Mesothelial cell of epicardium (in vitro differentiated cells): ENCODE measurements around the gene APMAP. TPM values are rescaled to one million over a fixed set of nuclear protein-coding genes. Genes with fewer than 3 reads are reported as not detected.

Source experiments
- DNase-seq, 2 experiments: peaks; one replicate each; pipeline ENCODE4 v3.0.0; 2021; ENCODE audit warnings: low spot score in 2 of 2; ENCODE audit not compliant: unreplicated experiment in 2 of 2
- H3K27ac Mint-ChIP-seq: 2 replicates; pipeline ENCODE4 v1.8.0; 2021; ENCODE audit warnings: mixed read lengths
- H3K27me3 Mint-ChIP-seq: 2 replicates; pipeline ENCODE4 v1.8.0; 2021; ENCODE audit warnings: low read depth, mixed read lengths
- H3K36me3 Mint-ChIP-seq: 2 replicates; pipeline ENCODE4 v1.8.0; 2021; ENCODE audit warnings: mixed read lengths
- H3K4me1 Mint-ChIP-seq: 2 replicates; pipeline ENCODE4 v1.8.0; 2021; ENCODE audit warnings: mixed read lengths
- H3K4me3 Mint-ChIP-seq: 2 replicates; pipeline ENCODE4 v1.8.0; 2021; ENCODE audit warnings: mild to moderate bottlenecking, moderate library complexity, mixed read lengths
- H3K9me3 Mint-ChIP-seq: 2 replicates; pipeline ENCODE4 v1.8.0; 2021; ENCODE audit warnings: mixed read lengths
- total RNA-seq: library from RNA; stranded (reverse); gene quantifications from 3 replicates; pipeline ENCODE4 v1.2.1, GENCODE V29; 2021
- TF ChIP-seq, protein P1 (sequence below): fragments of 200-600 bp; sonication (generic); IDR thresholded peaks from one replicate; pipeline ENCODE4 v1.5.0; 2021; ENCODE audit warnings: antibody characterized with exemption; ENCODE audit not compliant: unreplicated experiment

APMAP gene
- total RNA-seq, 1 donor from 2014 or later, result 77.4 TPM

GRCh38 chr20:24960302-24960801 is 32.2 kb downstream of the APMAP start:
- H3K27ac Mint-ChIP-seq, result no peak overlapping the region
- no peak overlapping the region for H3K4me3 Mint-ChIP-seq
- no peak for DNase-seq
- no peaks in the 10 kb centered on the region for H3K9me3 Mint-ChIP-seq
- TF ChIP-seq, protein P1, sequence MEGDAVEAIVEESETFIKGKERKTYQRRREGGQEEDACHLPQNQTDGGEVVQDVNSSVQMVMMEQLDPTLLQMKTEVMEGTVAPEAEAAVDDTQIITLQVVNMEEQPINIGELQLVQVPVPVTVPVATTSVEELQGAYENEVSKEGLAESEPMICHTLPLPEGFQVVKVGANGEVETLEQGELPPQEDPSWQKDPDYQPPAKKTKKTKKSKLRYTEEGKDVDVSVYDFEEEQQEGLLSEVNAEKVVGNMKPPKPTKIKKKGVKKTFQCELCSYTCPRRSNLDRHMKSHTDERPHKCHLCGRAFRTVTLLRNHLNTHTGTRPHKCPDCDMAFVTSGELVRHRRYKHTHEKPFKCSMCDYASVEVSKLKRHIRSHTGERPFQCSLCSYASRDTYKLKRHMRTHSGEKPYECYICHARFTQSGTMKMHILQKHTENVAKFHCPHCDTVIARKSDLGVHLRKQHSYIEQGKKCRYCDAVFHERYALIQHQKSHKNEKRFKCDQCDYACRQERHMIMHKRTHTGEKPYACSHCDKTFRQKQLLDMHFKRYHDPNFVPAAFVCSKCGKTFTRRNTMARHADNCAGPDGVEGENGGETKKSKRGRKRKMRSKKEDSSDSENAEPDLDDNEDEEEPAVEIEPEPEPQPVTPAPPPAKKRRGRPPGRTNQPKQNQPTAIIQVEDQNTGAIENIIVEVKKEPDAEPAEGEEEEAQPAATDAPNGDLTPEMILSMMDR, result no peak
- no peaks in the 10 kb centered on the region for H3K4me1 Mint-ChIP-seq
- H3K27me3 Mint-ChIP-seq, result no peaks in the 10 kb centered on the region
- peaks cover 17% of the 10 kb centered on the region for H3K36me3 Mint-ChIP-seq

DNA sequence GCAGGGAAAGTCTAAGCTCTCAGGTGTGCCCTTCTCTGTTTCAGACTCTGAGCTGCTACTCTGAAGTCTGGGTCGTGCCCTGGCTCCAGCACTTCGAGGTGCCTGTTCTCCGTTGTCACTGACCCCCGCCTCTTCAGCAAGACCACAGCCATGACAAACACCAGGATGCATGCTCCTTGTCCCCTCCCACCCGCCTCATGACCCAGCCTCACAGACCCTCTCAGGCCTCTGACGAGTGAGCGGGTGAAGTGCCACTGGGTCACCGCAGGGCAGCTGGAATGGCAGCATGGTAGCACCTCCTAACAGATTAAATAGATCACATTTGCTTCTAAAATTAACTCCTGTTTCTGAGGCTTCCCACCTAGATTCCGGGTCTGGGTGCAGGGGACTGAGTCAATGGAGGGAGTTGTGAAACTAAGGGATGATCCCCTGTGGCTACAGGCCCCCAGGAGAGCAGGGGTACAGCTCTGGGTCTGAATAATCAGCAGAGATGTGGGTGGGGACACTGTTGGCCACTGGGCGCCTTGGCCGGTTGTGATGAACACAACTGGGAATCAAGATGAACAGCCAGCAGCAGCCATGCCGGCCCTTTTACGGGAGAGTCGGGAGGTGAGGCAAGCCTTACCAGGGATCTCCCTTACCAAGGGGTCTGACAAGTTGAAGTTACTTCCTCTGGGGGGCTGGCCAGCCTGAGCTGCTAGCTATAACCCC is 32.8 kb downstream of the APMAP start:
- no peaks in the 10 kb centered on the region for H3K9me3 Mint-ChIP-seq
- H3K27ac Mint-ChIP-seq, result no peak overlapping the region
- no peak for DNase-seq
- H3K4me1 Mint-ChIP-seq, result no peaks in the 10 kb centered on the region
- peaks cover 17% of the 10 kb centered on the region for H3K36me3 Mint-ChIP-seq
- TF ChIP-seq, protein P1, result no peak
- no peaks in the 10 kb centered on the region for H3K27me3 Mint-ChIP-seq
- H3K4me3 Mint-ChIP-seq, result no peak overlapping the region

DNA sequence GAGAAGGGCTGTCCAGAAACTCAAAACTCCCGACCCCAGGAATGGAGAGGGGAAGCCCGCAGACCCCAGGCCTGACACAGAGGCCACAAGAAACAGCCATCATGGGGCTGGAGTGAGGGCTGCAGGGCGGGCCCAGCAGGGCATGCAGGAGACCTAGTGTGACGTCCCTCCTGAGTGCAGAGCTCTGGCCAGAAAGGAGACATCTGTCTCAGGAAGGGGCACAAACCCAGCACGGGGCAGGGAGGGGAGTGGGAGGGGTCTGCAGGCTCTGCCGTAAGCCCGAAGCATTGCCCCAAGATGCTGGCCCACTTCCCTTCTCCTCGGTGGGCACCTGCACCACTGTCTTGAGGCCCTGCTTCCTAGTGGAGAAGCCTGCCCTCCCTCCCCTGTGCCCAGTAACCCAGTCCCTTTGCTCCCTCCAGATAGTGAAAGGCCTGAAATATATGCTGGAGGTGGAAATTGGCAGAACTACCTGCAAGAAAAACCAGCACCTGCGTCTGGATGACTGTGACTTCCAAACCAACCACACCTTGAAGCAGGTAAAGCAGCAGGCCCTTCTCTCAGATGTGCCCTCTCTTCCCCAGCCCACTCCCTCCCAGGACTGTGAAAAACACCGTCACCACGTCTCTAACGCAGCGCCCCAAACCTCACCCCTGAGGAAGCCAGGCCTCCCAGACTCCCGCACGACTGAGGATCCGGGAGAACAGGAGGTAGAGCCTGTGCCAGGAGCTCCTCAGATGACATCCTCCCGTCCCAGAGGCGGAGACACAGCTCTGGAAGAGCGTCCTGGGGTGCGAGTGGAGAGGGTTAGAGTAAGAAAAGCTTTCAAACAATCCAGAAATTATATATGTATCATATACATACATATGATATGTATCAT is 33.8 kb downstream of the APMAP start:
- H3K9me3 Mint-ChIP-seq, result no peaks in the 10 kb centered on the region
- TF ChIP-seq, protein P1, result no peak
- no peak for DNase-seq
- no peak overlapping the region for H3K4me3 Mint-ChIP-seq
- no peaks in the 10 kb centered on the region for H3K4me1 Mint-ChIP-seq
- H3K27ac Mint-ChIP-seq, result no peak overlapping the region
- no peaks in the 10 kb centered on the region for H3K27me3 Mint-ChIP-seq
- peaks cover 13% of the 10 kb centered on the region for H3K36me3 Mint-ChIP-seq

DNA sequence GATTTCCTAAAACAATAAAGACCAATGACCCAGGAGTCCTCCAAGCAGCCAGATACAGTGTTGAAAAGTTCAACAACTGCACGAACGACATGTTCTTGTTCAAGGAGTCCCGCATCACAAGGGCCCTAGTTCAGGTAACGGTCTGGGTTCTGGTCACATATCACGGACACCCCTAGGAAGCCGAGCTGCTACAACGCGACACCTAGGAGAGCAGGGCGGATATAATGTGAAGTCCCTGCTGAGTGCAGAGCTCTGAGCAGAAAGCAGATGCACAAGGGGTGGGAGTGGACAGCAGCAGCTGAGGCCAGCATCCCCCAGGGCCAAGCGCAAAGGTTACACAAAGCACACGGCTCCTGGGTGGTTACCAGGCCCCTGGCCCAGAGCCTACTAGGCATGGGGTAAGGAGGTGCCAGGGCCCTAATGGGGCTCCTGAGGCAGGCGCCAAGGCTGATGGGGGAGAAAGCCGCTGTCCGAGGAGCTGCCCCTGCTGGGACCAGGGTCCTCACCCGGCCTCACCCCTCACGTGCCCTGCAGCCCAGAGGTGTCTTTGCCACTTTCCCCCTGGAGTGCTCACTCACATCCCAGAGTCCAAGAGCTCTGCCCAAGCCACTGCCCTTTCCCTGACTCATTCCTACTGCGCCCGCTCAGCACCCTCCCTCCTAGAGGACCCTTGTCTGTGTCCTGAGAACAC is 35.1 kb downstream of the APMAP start:
- Mint-ChIP-seq H3K4me1 (no peaks in the 10 kb centered on the region), H3K36me3 (peaks cover 4% of the 10 kb centered on the region), H3K4me3 (no peak overlapping the region), H3K27me3 (no peaks in the 10 kb centered on the region), H3K27ac (no peak overlapping the region), H3K9me3 (no peaks in the 10 kb centered on the region)
- TF ChIP-seq, protein P1, result no peak
- DNase-seq, result no peak

- H3K4me3 Mint-ChIP-seq, result no peak overlapping the region
- H3K27ac Mint-ChIP-seq, result no peak overlapping the region
- TF ChIP-seq, protein P1, result no peak
- H3K36me3 Mint-ChIP-seq, result peaks cover 2% of the 10 kb centered on the region
- no peaks in the 10 kb centered on the region for H3K27me3 Mint-ChIP-seq
- DNase-seq, result no peak
- no peaks in the 10 kb centered on the region for H3K9me3 Mint-ChIP-seq
- H3K4me1 Mint-ChIP-seq, result no peaks in the 10 kb centered on the region
Measured at GRCh38 chr20:24956001-24956841, 36.3 kb downstream of the APMAP start.
